Coronary artery (tissue), 2 donors: ENCODE measurements around the gene MYF5.

Experiments
- DNase-seq: peaks from one replicate; pipeline ENCODE4 v3.0.0-alpha.2; 2017; ENCODE audit warnings: low spot score
- H3K27ac ChIP-seq, 2 donors: fragments of 200-600 bp; sonication (generic); one replicate each; pipeline ENCODE4 v1.5.1; 2016 to 2019
- H3K4me3 ChIP-seq: fragments of 200-600 bp; sonication (generic); 2 replicates; pipeline ENCODE4 v1.5.1; 2016; ENCODE audit warnings: mild to moderate bottlenecking, moderate library complexity
- TF ChIP-seq, protein P1 (sequence below): fragments of 200-600 bp; sonication (generic); IDR thresholded peaks from one replicate; pipeline ENCODE4 v1.5.1; 2019; ENCODE audit warnings: antibody characterized with exemption

MYF5 gene

DNA sequence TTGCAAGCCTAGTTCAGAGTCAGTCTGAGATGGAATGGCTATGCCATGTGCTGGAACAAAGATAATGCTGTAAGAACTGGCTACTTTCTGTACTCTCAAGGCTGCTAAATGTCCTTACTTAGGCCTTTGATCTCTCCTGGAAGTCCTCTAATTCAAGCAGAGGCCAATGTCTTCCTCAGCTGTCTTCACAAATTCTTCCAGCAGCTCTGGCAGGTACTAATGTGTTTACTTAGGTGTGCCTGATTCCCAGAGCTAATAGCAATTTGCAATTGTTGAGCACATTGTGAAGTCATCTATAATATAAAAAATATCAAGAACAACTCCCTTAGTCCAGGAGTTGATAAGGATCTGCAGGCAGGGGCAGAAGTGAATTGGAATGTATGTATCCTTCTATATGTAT, 3.8 kb upstream of the MYF5 start:
- Histone ChIP-seq H3K27ac (no peak overlapping the region), H3K4me3 (no peak overlapping the region)
- DNase-seq = no peak
- TF ChIP-seq, protein P1, sequence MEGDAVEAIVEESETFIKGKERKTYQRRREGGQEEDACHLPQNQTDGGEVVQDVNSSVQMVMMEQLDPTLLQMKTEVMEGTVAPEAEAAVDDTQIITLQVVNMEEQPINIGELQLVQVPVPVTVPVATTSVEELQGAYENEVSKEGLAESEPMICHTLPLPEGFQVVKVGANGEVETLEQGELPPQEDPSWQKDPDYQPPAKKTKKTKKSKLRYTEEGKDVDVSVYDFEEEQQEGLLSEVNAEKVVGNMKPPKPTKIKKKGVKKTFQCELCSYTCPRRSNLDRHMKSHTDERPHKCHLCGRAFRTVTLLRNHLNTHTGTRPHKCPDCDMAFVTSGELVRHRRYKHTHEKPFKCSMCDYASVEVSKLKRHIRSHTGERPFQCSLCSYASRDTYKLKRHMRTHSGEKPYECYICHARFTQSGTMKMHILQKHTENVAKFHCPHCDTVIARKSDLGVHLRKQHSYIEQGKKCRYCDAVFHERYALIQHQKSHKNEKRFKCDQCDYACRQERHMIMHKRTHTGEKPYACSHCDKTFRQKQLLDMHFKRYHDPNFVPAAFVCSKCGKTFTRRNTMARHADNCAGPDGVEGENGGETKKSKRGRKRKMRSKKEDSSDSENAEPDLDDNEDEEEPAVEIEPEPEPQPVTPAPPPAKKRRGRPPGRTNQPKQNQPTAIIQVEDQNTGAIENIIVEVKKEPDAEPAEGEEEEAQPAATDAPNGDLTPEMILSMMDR = no peak

DNA sequence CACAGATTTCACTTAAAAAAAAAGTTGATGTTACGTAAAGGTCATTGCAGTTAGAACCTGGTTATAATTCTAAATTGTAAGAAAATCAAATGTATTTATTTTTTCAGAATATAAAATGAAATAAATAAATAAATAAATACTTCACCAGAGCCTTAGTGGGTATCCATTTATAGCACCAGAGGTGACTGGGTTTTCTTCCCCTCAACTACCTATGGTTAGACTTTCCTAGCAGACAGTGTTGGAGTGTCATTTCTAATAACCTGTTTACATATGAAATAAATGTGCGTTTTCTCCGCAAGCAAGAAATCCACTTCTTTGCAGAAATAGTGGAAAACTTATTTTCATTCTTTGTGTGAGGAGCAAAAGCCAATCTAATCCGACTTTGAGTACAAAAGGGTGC, 3.3 kb upstream of the MYF5 start:
- TF ChIP-seq, protein P1 = no peak
- Histone ChIP-seq H3K27ac (no peak overlapping the region), H3K4me3 (no peak overlapping the region)
- no peak for DNase-seq

DNA sequence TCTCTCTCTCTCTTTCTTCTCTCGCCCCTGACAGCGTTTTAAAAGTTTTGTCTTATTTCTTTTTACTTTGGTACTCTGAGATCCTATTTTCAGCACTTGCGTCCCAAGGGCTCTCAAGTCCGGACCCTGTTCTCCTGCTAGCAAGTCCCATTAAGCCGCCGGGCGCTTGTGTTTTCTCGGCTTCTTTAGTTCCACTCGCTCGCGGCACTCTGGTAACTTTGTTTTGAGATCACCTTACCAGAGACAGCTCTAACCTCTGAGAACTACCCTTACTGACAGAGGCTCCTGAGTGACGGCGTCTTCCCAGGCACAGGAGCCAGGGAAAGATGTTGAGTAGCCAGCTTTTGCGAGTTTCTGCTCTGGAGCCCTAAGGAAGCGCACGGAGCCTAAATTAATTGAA, 2.7 kb upstream of the MYF5 start:
- TF ChIP-seq, protein P1 = no peak
- no peak overlapping the region for H3K27ac ChIP-seq
- H3K4me3 ChIP-seq = no peak overlapping the region
- no peak for DNase-seq

DNA sequence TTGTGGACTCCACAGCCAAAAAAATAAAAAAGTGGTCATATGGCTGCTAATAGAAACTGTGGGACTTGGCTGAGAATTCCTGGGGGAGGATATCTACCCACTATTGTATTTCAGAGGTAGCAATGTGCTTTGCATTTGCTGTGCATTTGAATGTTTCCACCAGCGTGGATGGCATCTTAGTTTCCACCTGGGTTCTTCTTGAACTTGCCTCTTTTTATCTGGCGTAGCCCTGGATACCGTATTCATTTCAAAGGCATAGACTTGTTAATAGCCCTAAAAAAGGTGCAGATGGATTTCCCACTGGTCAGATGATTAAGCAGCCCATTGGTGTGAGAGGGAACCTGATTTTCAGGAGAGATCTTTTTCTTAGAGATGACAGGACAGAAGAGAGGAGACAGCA, 1.9 kb upstream of the MYF5 start:
- TF ChIP-seq, protein P1 = no peak
- no peak overlapping the region for H3K4me3 ChIP-seq
- DNase-seq = no peak
- no peak overlapping the region for H3K27ac ChIP-seq

DNA sequence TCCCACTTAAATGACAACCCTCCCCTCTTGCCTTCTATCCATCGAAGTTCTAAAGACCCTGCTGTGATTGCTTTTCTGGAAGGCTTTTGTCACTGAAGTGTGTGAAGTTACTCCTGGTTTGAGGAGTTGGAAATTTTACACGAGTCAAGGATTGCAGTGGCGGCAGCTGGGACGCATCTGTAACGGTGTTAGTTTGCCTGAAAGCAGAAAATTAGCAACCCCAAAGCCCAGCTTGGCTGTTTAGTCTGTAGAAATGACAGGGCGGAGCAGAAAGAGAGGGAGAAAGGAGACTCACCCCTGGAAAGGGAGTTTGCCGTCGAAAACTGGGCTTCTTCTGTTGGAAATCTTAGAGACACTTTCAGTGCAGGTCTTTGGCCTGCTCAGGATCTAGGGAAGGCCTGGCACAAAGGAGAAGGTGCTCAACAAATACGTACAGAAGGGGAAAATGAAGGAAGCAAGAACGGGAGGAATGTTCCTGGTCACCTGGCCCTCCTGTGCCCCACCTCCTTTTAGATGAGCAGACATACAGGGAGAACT, 931 bp upstream of the MYF5 start:
- DNase-seq = no peak
- TF ChIP-seq, protein P1 = no peak
- Histone ChIP-seq H3K27ac (no peak overlapping the region), H3K4me3 (no peak overlapping the region)

DNA sequence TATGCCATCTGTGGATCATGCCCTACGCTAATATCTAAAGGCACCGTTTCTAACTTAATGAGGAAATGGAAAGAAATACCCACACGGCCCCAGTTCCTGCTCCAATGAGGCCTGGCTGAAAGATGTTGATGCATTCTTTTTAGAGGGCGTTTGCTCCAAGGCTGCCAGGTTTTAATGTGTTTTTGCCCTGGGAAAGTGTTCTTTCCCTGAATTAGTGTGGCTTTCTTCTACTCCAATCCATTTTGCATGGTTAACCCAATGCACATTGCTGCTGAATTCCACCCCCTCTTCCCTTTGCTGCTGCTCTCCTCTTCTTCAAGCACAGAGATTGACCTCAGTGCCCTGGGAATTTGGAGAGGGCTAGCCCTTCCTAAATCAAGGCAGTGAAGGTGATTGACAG, 1.1 kb downstream of the MYF5 start:
- H3K4me3 ChIP-seq = no peak overlapping the region
- TF ChIP-seq, protein P1 = no peak
- no peak overlapping the region for H3K27ac ChIP-seq
- DNase-seq = no peak

DNA sequence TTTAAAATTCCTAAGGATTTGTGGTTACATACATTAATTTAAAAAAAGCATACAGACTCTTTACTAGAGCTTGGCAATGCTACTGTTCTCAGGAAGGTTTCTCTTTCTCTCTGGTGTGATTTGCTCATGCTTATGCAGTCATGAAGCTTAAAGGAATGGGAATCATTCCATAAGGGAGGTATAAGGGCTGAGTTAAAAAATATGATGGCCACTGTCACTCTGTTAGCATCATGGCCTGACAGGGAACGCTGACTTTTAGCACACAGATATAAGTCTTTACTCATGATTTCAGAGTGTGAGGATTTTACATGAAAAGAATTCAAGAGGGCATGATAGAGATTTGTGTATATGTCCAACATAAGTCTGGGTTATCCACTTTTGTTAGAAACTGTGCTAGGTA, 3.8 kb downstream of the MYF5 start:
- no peak for DNase-seq
- TF ChIP-seq, protein P1 = no peak

More for the DNA sequence above, 3.8 kb downstream of the MYF5 start:
- Histone ChIP-seq H3K27ac (no peak overlapping the region), H3K4me3 (no peak overlapping the region)
